Measurements from ENCODE around the gene ZNF585A.

- TF ChIP-seq CTCF (IDR thresholded peaks at IDR 0.05; ENCODE audit: insufficient read depth, low read length, poor library complexity, severe bottlenecking) (no peak), EZH2phosphoT487 (conservative IDR thresholded peaks at IDR 0.05; ENCODE audit: low read length) (no peak)
Measured at GRCh38 chr19:37172368-37173366, at the start of gene ZNF585A.

Measured in SU-DHL-6 (cell line).